NCI-H526 treated with DMSO at 0.1 percent for 48 hours (cell line): Measurements from ENCODE around the gene CACNA2D1.

Experiments used
- DNase-seq: peaks from one replicate; lab custom pipeline; 2025; lab: John Stamatoyannopoulos, UW

CACNA2D1 gene

GRCh38 chr7:82226191-82226590, 217.4 kb downstream of the CACNA2D1 start:
- no peak for DNase-seq

- DNase-seq, result no peak
Measured at GRCh38 chr7:82224529-82224928, 219.0 kb downstream of the CACNA2D1 start.

DNA sequence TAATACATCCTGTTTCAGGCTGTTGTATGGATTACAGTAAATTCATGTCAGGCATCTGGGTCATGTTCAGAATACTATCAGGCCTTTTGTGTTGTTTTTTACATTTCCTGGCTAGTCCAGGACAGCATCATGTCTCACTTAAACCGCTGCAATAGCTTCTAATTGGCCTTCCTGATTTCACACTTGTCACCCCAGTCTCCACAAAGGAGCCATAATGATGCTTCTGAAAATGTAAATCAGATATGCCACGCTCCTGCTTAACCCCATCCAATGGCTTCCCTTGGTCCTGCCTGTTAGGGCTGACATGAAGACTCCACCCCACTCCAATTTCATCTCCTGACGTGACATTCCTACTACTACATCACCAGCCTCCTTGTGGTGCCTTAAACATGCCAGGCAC, 220.0 kb downstream of the CACNA2D1 start:
- no peak for DNase-seq

GRCh38 chr7:82221152-82221674, 222.4 kb downstream of the CACNA2D1 start:
- no peak for DNase-seq

- DNase-seq, result no peak
Measured at GRCh38 chr7:82212466-82212865, 231.1 kb downstream of the CACNA2D1 start.

GRCh38 chr7:82211333-82211732, 232.2 kb downstream of the CACNA2D1 start:
- DNase-seq, result no peak

- no peak for DNase-seq
Measured at GRCh38 chr7:82210416-82211184, 233.0 kb downstream of the CACNA2D1 start.

- DNase-seq, result no peak
Measured at GRCh38 chr7:82209179-82209747, 234.3 kb downstream of the CACNA2D1 start.

GRCh38 chr7:82204694-82205093, 238.9 kb downstream of the CACNA2D1 start:
- DNase-seq, result no peak

DNA sequence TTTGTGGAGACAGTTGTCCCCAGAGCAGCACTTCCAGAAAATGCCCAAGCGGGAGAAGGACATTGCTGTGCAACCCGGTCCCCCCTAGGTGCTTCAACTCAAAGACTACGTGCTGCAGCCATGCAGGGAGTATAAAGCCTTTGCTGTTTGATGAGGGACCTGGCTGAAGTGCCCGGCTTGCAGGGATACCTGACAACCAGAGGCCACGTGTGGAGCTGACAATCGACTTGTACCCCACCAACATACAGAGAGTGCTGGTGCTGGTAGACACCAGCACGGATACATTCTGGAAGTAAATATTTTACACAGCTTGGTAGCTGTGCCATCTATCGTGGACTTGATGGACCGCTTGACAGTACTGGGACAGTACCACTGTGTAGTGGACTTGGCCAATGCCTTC, 240.6 kb downstream of the CACNA2D1 start:
- no peak for DNase-seq

- DNase-seq, result no peak
Measured at GRCh38 chr7:82202107-82202506, 241.5 kb downstream of the CACNA2D1 start.

DNA sequence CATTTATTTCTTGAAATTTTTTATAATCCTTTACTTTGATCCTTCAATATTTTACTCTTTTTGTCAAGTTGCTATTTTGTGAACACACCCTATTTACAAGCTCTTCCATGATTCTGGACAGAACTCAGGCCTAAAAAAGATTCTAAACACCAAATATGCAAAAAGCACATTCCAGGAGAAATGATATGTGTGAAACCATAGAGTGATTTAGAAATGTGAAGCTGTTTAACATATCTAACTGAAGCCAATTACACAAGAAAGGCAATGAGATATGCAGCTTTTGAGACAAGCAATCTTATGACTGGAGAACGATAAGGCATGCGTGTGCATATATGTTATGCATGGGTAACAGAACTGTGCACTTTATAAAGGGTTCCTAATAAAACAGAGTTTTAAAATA, 243.0 kb downstream of the CACNA2D1 start:
- no peak for DNase-seq

DNA sequence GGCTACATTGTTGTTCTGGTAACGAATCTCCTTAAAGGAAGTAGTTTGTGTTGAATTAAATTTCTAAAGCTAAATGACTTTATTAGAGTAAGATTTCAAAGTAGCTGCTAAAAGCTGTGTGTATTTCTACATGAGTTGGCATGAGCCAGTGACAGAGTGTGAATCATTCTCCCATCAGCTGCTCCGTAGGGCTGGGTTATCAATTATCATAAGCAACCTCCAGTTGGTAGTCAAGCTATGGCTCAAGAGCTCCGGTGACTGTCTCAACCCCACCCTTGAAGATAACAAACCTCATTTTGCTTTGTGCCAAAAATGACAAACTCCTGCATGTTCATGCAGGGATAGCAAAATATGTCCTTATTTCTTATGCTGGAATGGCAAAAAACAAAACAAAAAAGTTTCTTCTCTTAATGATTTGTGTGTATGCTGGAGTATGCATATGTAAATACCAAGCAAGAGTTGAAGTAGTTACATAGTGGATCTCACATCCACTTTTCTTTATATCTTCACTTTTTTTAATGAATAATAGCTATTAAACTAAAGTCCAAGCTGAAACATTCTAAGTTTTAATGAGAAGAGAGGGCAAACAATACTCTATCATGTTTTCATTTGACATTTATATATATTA, 249.4 kb downstream of the CACNA2D1 start:
- DNase-seq, result no peak

DNA sequence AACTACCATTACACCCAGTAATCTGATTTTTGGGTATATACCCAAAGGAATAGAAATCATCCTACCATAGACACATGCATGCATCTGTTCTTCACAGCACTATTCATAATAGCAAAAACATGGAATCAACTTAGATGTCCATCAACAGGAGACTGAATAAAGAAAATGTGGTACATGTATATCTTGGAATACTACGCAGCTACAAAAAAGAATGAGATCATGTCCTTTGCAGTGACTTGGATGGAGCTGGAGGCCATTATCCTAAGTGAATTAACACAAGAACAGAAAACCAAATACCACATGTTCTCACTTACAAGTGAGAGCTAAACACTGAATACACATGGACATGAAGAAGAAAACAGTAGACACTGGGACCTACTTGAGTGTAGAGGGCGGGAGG, 254.9 kb downstream of the CACNA2D1 start:
- DNase-seq, result no peak

DNA sequence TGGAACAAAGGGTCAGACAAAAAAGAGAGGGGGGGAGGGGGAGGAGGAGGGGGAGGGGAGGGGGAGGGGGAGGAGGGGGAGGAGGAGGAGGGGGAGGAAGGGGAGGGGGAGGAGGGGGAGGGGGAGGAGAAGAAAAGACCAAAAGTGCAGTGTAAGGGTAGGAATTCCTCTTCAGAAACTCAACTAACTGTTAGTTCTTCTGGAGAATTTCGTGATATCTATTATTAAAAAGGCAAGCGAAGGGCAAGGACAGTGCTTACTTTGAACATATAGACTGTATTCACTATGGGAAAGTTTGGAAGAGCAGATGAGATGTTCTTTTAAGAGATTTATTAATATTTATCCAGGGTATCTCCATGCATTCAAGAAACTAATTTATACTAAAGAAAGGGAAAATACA, 258.1 kb downstream of the CACNA2D1 start:
- DNase-seq, result no peak

- DNase-seq, result no peak
Measured at GRCh38 chr7:82183634-82184033, 259.9 kb downstream of the CACNA2D1 start.

GRCh38 chr7:82179311-82179710, 264.3 kb downstream of the CACNA2D1 start:
- peak; percentile 94 for DNase-seq

DNA sequence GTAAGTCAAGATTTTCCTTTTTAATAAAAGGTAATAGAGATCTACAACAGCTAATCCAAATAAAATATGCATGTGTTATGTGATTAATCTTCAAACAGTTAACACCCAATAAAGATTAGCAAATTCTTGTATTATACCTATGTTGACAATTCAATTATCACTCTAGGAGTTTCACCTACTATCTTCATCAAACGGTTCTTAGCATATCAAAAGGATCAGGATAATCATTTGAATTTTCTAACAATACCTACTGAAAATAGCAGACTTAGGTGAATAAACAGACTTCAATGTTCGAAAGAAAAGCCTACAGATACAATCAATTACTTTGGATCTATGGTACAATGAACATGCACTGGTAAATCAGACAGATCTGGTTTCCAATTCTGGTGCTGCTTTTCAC, 268.3 kb downstream of the CACNA2D1 start:
- no peak for DNase-seq

GRCh38 chr7:82173400-82174021, 270.1 kb downstream of the CACNA2D1 start:
- DNase-seq, result no peak

- DNase-seq, result no peak
Measured at GRCh38 chr7:82172881-82173280, 270.7 kb downstream of the CACNA2D1 start.

DNA sequence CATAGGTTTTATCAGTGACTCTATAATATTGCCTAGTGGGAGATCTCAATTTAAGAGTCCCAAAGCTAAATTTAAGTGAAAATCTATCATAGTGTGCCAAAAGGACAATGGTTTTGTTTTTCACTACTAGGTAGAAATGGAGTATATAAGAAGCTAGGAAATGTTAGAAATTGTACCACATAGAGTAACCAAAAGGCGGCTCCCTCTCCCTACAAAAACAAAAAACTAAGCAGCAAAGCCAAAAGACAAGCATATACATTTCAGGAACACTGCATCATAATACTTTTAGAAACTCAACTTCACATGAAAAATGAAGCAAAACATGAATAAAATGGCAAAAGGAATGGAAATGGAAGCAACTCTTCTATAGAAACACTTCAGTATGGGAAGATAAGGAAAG, 271.6 kb downstream of the CACNA2D1 start:
- no peak for DNase-seq

DNA sequence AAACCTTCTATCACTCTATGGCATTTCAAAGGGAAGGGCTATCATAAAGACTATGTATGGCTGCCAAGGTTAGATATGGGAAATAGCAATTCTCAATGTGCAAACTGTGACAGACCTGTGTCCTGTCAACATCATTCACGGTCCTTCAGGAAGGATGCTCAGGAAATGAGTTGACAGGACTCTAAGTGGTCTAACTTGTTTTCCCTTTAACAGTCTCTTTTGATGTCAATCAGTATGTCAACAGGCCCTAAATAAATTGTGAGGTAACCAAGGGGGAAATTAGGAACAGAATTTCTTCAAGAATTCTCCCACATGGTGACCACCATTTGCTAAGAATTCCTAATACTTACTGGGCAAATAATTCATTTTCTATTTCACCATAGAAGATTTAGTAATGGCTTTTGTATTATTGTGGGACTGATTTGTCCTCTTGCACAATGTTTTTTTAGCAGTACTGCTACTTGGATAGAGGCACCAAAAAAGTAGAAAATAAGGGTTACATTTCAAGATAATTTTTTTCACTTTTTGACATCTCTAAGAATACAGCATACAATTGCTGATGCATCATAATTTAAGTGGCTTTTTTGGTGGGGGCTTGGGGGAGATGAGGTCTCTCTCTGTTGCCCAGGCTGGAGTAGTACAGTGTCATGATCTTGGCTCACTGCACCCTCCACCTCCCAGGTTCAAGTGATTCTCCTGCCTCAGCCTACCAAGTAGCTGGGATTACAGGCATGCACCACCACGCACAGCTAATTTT, 275.8 kb downstream of the CACNA2D1 start:
- no peak for DNase-seq
